ENCODE measurements around the gene TFIP11. TPM values are rescaled to one million over a fixed set of nuclear protein-coding genes. Genes with fewer than 3 reads are reported as not detected.

TFIP11 gene
- total and polyA plus RNA-seq, 10 of the 15 experiments (the other 5 are each of a cell fraction or from before 2014, with no cell fraction given), result 14.2 to 43.3 (median 31.9) TPM

DNA sequence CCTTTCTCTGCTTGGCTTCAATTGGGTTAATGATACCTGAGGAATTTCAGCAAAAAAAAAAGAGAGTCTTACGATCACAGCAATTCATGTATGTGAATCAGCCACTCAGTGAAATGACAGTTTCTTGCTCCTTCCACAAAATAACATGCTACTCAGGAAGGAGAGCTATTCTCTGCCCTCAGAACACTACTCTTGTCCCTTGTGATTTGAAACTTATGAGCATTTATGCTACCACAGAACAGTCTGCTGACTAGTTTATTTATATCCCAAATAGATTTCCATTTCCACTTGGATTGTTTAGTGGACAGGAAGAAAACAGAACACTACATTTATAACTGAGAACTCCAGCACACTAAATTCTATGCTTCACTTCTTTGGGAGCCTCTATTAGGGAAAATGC is 8.5 kb downstream of the TFIP11 start:
- H3K27ac ChIP-seq (ENCODE audit: control insufficient read depth, insufficient read depth), result no peak overlapping the region
- intact Hi-C loops (cut with micrococcal nuclease; ENCODE audit: unreplicated experiment), result loop anchor here (5.0 kb wide), 2 partner anchors 89 to 164 kb away; partner anchors contain the start of gene TPST2

More for the DNA sequence above, 8.5 kb downstream of the TFIP11 start:
- H3K36me3 ChIP-seq (ENCODE audit: control insufficient read depth in 2 of 2, insufficient read depth in 2 of 2, low read length in 1 of 2), result peaks cover 24 to 35% of the 10 kb centered on the region in 2 experiments
- H3K79me2 ChIP-seq (ENCODE audit: control insufficient read depth, insufficient read depth, low read length), result no peaks in the 10 kb centered on the region
- no peak for ATAC-seq
- in situ Hi-C loops (cut with MboI), result no loop called here
- H3K4me2 ChIP-seq (ENCODE audit: control insufficient read depth, insufficient read depth), result no peak overlapping the region
- H4K20me1 ChIP-seq (ENCODE audit: control insufficient read depth, insufficient read depth), result no peaks in the 10 kb centered on the region
- no TSS peak for BruUV-seq (replicated peaks)
- ChIA-PET SMC1A (ENCODE audit: uncharacterized antibody, unreplicated experiment) (interaction anchor here (1.0 to 3.8 kb wide), 13 partner anchors 8 to 170 kb away, joined by 3 to 15 read pairs (median 4); partner anchors contain the start of genes HPS4, MIAT, SRRD and TFIP11), CTCF (interaction anchor here (0.7 to 4.9 kb wide), 17 partner anchors 9 to 1989 kb away, joined by 3 to 44 read pairs (median 7); partner anchors contain the start of genes HPS4, SRRD and TFIP11), POLR2A (interaction anchor here (1.1 kb wide), 1 partner anchor 24 kb away, joined by 3 read pairs; no protein-coding TSS in a partner anchor), RAD21 (ENCODE audit: unreplicated experiment) (interaction anchor here (1.2 to 2.6 kb wide), 2 partner anchors 135 to 162 kb away, joined by 3 to 9 read pairs; no protein-coding TSS in a partner anchor)
- no peak overlapping the region for H3K4me3 ChIP-seq
- no peak for TF ChIP-seq WRNIP1 (IDR thresholded peaks at IDR 0.05; ENCODE audit: borderline replicate concordance, low read depth, low read length)
- no peak for TF ChIP-seq RB1 (IDR thresholded peaks at IDR 0.05; ENCODE audit: borderline replicate concordance)
- no peak for TF ChIP-seq MYB (IDR thresholded peaks at IDR 0.05; ENCODE audit: borderline replicate concordance, low read depth, low read length)
- TF ChIP-seq, protein P1, sequence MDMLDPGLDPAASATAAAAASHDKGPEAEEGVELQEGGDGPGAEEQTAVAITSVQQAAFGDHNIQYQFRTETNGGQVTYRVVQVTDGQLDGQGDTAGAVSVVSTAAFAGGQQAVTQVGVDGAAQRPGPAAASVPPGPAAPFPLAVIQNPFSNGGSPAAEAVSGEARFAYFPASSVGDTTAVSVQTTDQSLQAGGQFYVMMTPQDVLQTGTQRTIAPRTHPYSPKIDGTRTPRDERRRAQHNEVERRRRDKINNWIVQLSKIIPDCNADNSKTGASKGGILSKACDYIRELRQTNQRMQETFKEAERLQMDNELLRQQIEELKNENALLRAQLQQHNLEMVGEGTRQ (IDR thresholded peaks at IDR 0.05; ENCODE audit: borderline replicate concordance, low read depth, low read length), result no peak
- TF ChIP-seq ZSCAN29 (IDR thresholded peaks at IDR 0.05), result no peak
- no peak for TF ChIP-seq STAT3 (IDR thresholded peaks at IDR 0.05; ENCODE audit: low read depth, low read length)
- TF ChIP-seq NFYA (IDR thresholded peaks at IDR 0.05; ENCODE audit: borderline replicate concordance, low read depth, low read length), result no peak
- no peak for FAIRE-seq
- DNase-seq (ENCODE audit: low read depth, low spot score), result no peak
- H2AFZ ChIP-seq (ENCODE audit: control insufficient read depth, low read depth, low read length), result no peak overlapping the region
- no peaks in the 10 kb centered on the region for H3K27me3 ChIP-seq (replicated peaks in 1 of 2; ENCODE audit: control insufficient read depth in 2 of 2, insufficient read depth in 2 of 2, low read length in 1 of 2)
- 40% methylated on average over 1 of the region's 1 CpG for WGBS (ENCODE audit: insufficient coverage, insufficient replicate concordance, low lambda C conversion rate, missing lambda C conversion rate)
- no peaks in the 10 kb centered on the region for H3K9me3 ChIP-seq (replicated peaks; ENCODE audit: control insufficient read depth, insufficient read depth, low read length)
- peaks cover 6% of the 10 kb centered on the region for H3K4me1 ChIP-seq (ENCODE audit: control insufficient read depth, insufficient read depth, low read length)
- H3K9ac ChIP-seq (ENCODE audit: control insufficient read depth, insufficient read depth, low read length), result no peak overlapping the region

Measured in GM12878 (cell line).